Suprapubic skin (tissue), 4 donors: Measurements from ENCODE around the gene RGP1. TPM values are rescaled to one million over a fixed set of nuclear protein-coding genes. Genes with fewer than 3 reads are reported as not detected.

Source experiments
- DNase-seq, 2 donors: peaks; one replicate each; pipeline ENCODE4 v3.0.0-alpha.2; 2019; ENCODE audit warnings: low spot score in 2 of 2
- H3K27ac ChIP-seq: fragments of 200-600 bp; sonication (generic); one replicate; pipeline ENCODE4 v1.5.1; 2019
- H3K27me3 ChIP-seq: fragments of 200-600 bp; sonication (generic); one replicate; pipeline ENCODE4 v1.5.1; 2019
- H3K36me3 ChIP-seq: fragments of 200-600 bp; sonication (generic); one replicate; pipeline ENCODE4 v1.5.1; 2019
- H3K4me1 ChIP-seq: fragments of 200-600 bp; sonication (generic); one replicate; pipeline ENCODE4 v1.5.1; 2019
- H3K4me3 ChIP-seq: fragments of 200-600 bp; sonication (generic); one replicate; pipeline ENCODE4 v1.5.1; 2019; ENCODE audit warnings: mild to moderate bottlenecking
- H3K9me3 ChIP-seq: fragments of 200-600 bp; sonication (generic); one replicate; pipeline ENCODE4 v1.5.1; 2019
- EP300 ChIP-seq: sonication (generic); formaldehyde crosslinking; IDR thresholded peaks from one replicate; pipeline ENCODE4 v1.6.1; 2017; ENCODE audit warnings: antibody characterized with exemption
- POLR2A ChIP-seq, 2 donors: fragments of 450-650 bp; IDR thresholded peaks; one replicate each; pipeline ENCODE4 v1.6.1; 2017; ENCODE audit warnings: antibody characterized with exemption in 2 of 2, mild to moderate bottlenecking in 2 of 2, moderate library complexity in 2 of 2
- POLR2AphosphoS5 ChIP-seq, 3 donors: sonication (generic); formaldehyde crosslinking; IDR thresholded peaks; one replicate each; pipeline ENCODE4 v1.6.1; 2017; ENCODE audit warnings: antibody characterized with exemption in 3 of 3
- WGBS: methylation state at CpG from one replicate; pipeline ENCODE4 v1.1.5; 2018; 5-methylcytosine and 5-hydroxymethylcytosine counted together
- total RNA-seq, 4 donors: library from RNA; depleted of rRNA; stranded (reverse); fragments of >200 nt; gene quantifications; one replicate each; pipeline ENCODE4 v1.1.0, GENCODE V29; 2016
- TF ChIP-seq, protein P1 (sequence below), 2 donors: fragments of 200-600 bp in 1 of 2; fragments of 450-650 bp in 1 of 2; sonication (generic) in 1 of 2; IDR thresholded peaks; one replicate each; pipeline ENCODE4 v1.5.1; 2016 to 2019; ENCODE audit warnings: antibody characterized with exemption in 2 of 2, mild to moderate bottlenecking in 1 of 2, moderate library complexity in 1 of 2

The RGP1 gene
- total RNA-seq, 4 donors from 2014 or later, result 20.2 to 34.7 (median 27.7) TPM

DNA sequence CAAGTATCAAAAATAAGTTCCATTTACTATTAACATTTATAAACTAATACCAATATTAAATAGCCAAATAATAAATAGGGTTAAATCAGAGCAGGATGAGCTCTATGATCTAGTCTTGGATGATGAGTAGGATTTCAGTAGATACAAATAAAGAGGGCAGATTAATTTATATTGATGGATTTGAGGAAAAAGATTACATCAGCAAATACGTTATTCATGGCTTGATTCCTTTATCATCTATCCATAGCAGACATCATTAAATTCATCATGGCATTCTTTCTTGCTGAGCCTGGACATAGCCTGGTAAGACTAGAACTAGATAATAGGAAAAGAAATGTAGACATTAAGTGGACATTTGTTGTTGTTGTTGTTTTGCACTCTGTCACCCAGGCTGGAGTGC, 18.4 kb downstream of the RGP1 start:
- Histone ChIP-seq H3K27me3 (no peaks in the 10 kb centered on the region), H3K4me1 (peaks cover 21% of the 10 kb centered on the region), H3K27ac (no peak overlapping the region), H3K9me3 (no peaks in the 10 kb centered on the region), H3K4me3 (no peak overlapping the region), H3K36me3 (no peaks in the 10 kb centered on the region)
- TF ChIP-seq POLR2AphosphoS5 (IDR thresholded peaks at IDR 0.05), result no peak
- TF ChIP-seq, protein P1, sequence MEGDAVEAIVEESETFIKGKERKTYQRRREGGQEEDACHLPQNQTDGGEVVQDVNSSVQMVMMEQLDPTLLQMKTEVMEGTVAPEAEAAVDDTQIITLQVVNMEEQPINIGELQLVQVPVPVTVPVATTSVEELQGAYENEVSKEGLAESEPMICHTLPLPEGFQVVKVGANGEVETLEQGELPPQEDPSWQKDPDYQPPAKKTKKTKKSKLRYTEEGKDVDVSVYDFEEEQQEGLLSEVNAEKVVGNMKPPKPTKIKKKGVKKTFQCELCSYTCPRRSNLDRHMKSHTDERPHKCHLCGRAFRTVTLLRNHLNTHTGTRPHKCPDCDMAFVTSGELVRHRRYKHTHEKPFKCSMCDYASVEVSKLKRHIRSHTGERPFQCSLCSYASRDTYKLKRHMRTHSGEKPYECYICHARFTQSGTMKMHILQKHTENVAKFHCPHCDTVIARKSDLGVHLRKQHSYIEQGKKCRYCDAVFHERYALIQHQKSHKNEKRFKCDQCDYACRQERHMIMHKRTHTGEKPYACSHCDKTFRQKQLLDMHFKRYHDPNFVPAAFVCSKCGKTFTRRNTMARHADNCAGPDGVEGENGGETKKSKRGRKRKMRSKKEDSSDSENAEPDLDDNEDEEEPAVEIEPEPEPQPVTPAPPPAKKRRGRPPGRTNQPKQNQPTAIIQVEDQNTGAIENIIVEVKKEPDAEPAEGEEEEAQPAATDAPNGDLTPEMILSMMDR (IDR thresholded peaks at IDR 0.05), result no peak
- TF ChIP-seq POLR2A (IDR thresholded peaks at IDR 0.05), result no peak
- TF ChIP-seq EP300, result no peak
- WGBS, result 96% methylated on average over 1 of the region's 1 CpG
- DNase-seq, result no peak

DNA sequence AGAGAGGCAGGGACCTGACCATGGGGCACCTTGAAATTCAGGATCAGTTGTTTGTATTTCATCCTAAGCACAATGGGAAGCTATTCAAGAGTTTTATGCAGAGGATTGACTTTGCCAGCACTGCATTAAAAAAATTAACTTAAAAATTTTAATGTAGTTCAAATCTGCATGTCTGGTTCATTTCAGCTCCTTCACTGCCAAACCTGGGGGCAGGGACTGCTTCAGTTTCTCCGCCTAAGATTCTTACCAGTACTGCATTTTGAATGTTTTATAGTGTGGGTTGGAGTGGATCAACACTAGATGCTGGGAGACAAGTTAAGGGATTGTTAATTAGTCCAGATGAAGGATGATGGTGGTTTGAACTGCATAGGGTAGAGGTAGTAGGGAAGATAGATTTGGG, 20.7 kb downstream of the RGP1 start:
- WGBS, result 67% methylated on average over 1 of the region's 1 CpG
- Histone ChIP-seq H3K27ac (no peak overlapping the region), H3K27me3 (no peaks in the 10 kb centered on the region)

DNA sequence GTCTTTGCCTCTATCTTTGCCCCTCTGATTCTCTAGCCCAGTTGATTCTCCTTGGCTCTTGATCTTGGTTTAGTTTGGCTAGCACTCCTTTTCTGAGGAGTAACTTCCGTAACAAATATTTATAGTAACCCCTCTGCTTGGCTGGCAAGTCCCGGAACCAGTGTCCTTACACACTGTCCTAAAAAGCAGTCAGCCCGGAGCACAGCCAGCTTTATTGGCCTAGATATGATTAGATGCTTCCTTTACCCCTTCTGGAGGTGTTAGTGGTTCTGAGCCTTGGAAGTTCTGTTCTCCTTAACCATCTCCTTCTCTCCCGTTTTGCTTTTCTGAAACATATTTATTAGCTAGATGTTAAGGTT, 22.0 kb downstream of the RGP1 start:
- H3K27ac ChIP-seq, result peak overlapping the region; percentile 64
- H3K27me3 ChIP-seq, result no peaks in the 10 kb centered on the region
- DNase-seq, result no peak
- no peaks in the 10 kb centered on the region for H3K9me3 ChIP-seq
- no peak overlapping the region for H3K4me3 ChIP-seq
- TF ChIP-seq POLR2A (IDR thresholded peaks at IDR 0.05), result no peak
- TF ChIP-seq POLR2AphosphoS5 (IDR thresholded peaks at IDR 0.05), result no peak
- TF ChIP-seq, protein P1 (IDR thresholded peaks at IDR 0.05), result no peak
- TF ChIP-seq EP300, result no peak
- 22% methylated on average over 4 of the region's 4 CpGs for WGBS
- H3K4me1 ChIP-seq, result peaks cover 21% of the 10 kb centered on the region
- H3K36me3 ChIP-seq, result no peaks in the 10 kb centered on the region

More for the DNA sequence above, 20.7 kb downstream of the RGP1 start:
- H3K9me3 ChIP-seq, result no peaks in the 10 kb centered on the region
- H3K4me1 ChIP-seq, result peaks cover 21% of the 10 kb centered on the region
- H3K36me3 ChIP-seq, result no peaks in the 10 kb centered on the region
- H3K4me3 ChIP-seq, result no peak overlapping the region
- no peak for DNase-seq
- no peak for TF ChIP-seq POLR2A (IDR thresholded peaks at IDR 0.05)
- TF ChIP-seq, protein P1 (IDR thresholded peaks at IDR 0.05), result no peak

DNA sequence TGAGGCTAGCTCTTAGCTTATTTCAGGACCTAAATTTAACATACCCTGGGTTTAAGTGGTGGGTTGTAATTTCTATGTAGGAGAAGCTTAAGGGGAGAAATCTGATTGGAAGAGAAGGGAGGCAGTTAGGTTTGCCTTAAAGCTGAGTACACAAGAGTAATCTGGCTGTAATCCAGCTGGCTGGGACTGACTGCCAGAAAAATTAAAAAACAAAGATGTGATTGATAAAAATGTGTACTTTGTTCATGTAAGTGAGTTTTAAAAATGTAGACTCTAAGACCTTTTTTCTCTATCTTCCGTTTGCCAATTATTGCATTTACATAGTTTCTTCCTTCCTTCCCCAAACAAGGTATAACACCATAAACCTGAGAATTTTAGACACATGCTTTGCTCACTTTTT, 22.4 kb downstream of the RGP1 start:
- DNase-seq, result no peak
- TF ChIP-seq POLR2AphosphoS5 (IDR thresholded peaks at IDR 0.05) (no peak), POLR2A (IDR thresholded peaks at IDR 0.05) (no peak), EP300 (no peak)
- TF ChIP-seq, protein P1 (IDR thresholded peaks at IDR 0.05), result no peak
- no peak overlapping the region for H3K4me3 ChIP-seq
- H3K36me3 ChIP-seq, result no peaks in the 10 kb centered on the region
- no peaks in the 10 kb centered on the region for H3K27me3 ChIP-seq
- no peaks in the 10 kb centered on the region for H3K9me3 ChIP-seq
- H3K4me1 ChIP-seq, result peaks cover 21% of the 10 kb centered on the region
- WGBS, result 28% methylated on average over 1 of the region's 1 CpG
- peak overlapping the region; percentile 64 for H3K27ac ChIP-seq

DNA sequence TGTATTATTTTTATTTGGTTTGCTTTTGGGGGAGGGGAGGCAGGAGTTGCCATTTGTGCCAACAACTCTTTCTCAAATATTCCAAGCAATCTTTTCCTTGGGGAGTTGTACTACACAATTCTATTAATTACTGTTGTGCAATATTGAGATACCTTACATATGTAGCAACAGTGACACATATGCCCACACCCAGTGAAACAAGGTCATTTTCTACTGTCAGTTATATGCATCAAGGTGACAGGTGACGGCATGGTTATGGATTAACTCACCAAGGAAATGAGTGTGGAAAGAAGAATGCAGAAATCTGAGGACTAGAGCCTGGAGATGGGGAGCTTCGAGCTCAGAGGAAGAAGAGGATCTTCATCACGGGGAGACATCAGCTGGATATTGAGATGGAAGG, 22.9 kb downstream of the RGP1 start:
- no peak for DNase-seq
- peaks cover 21% of the 10 kb centered on the region for H3K4me1 ChIP-seq
- TF ChIP-seq, protein P1 (IDR thresholded peaks at IDR 0.05), result no peak
- no peak for TF ChIP-seq EP300
- no peak for TF ChIP-seq POLR2AphosphoS5 (IDR thresholded peaks at IDR 0.05)
- TF ChIP-seq POLR2A (IDR thresholded peaks at IDR 0.05), result no peak
- H3K27ac ChIP-seq, result peak overlapping the region; percentile 64
- no peaks in the 10 kb centered on the region for H3K36me3 ChIP-seq
- H3K4me3 ChIP-seq, result no peak overlapping the region
- 70% methylated on average over 3 of the region's 3 CpGs for WGBS
- no peaks in the 10 kb centered on the region for H3K9me3 ChIP-seq
- H3K27me3 ChIP-seq, result no peaks in the 10 kb centered on the region
